Mesothelial cell of epicardium (in vitro differentiated cells): Measurements from ENCODE around the gene CALML4. TPM values are rescaled to one million over a fixed set of nuclear protein-coding genes. Genes with fewer than 3 reads are reported as not detected.

Source experiments
- DNase-seq, 2 experiments: peaks; one replicate each; pipeline ENCODE4 v3.0.0; 2021; ENCODE audit warnings: low spot score in 2 of 2; ENCODE audit not compliant: unreplicated experiment in 2 of 2
- H3K27ac Mint-ChIP-seq: 2 replicates; pipeline ENCODE4 v1.8.0; 2021; ENCODE audit warnings: mixed read lengths
- H3K27me3 Mint-ChIP-seq: 2 replicates; pipeline ENCODE4 v1.8.0; 2021; ENCODE audit warnings: low read depth, mixed read lengths
- H3K36me3 Mint-ChIP-seq: 2 replicates; pipeline ENCODE4 v1.8.0; 2021; ENCODE audit warnings: mixed read lengths
- H3K4me1 Mint-ChIP-seq: 2 replicates; pipeline ENCODE4 v1.8.0; 2021; ENCODE audit warnings: mixed read lengths
- H3K4me3 Mint-ChIP-seq: 2 replicates; pipeline ENCODE4 v1.8.0; 2021; ENCODE audit warnings: mild to moderate bottlenecking, moderate library complexity, mixed read lengths
- H3K9me3 Mint-ChIP-seq: 2 replicates; pipeline ENCODE4 v1.8.0; 2021; ENCODE audit warnings: mixed read lengths
- CTCF ChIP-seq: fragments of 200-600 bp; sonication (generic); IDR thresholded peaks from one replicate; pipeline ENCODE4 v1.5.0; 2021; ENCODE audit warnings: antibody characterized with exemption; ENCODE audit not compliant: unreplicated experiment
- total RNA-seq: library from RNA; stranded (reverse); gene quantifications from 3 replicates; pipeline ENCODE4 v1.2.1, GENCODE V29; 2021

Gene CALML4
- total RNA-seq, 1 donor from 2014 or later = 8.4 TPM

- Mint-ChIP-seq H3K27ac (peak overlapping the region; percentile 15), H3K36me3 (peaks cover 32% of the 10 kb centered on the region), H3K9me3 (no peaks in the 10 kb centered on the region), H3K4me3 (no peak overlapping the region), H3K4me1 (peaks cover 21% of the 10 kb centered on the region), H3K27me3 (no peaks in the 10 kb centered on the region)
- TF ChIP-seq CTCF = no peak
- DNase-seq = no peak
Observed at GRCh38 chr15:68191555-68191954, 13.6 kb downstream of the CALML4 start.

GRCh38 chr15:68190048-68190447 lies 15.1 kb downstream of the CALML4 start:
- H3K4me3 Mint-ChIP-seq = no peak overlapping the region
- H3K36me3 Mint-ChIP-seq = peaks cover 38% of the 10 kb centered on the region
- no peaks in the 10 kb centered on the region for H3K27me3 Mint-ChIP-seq
- peaks cover 21% of the 10 kb centered on the region for H3K4me1 Mint-ChIP-seq
- no peaks in the 10 kb centered on the region for H3K9me3 Mint-ChIP-seq
- TF ChIP-seq CTCF = no peak
- peak overlapping the region; percentile 71 for H3K27ac Mint-ChIP-seq
- DNase-seq = no peak

- Mint-ChIP-seq H3K9me3 (no peaks in the 10 kb centered on the region), H3K4me1 (peaks cover 24% of the 10 kb centered on the region), H3K27me3 (no peaks in the 10 kb centered on the region), H3K4me3 (no peak overlapping the region), H3K27ac (no peak overlapping the region), H3K36me3 (peaks cover 43% of the 10 kb centered on the region)
- no peak for DNase-seq
- TF ChIP-seq CTCF = no peak
Observed at GRCh38 chr15:68188647-68189046, 16.5 kb downstream of the CALML4 start.

GRCh38 chr15:68187559-68187958 lies 17.6 kb downstream of the CALML4 start:
- DNase-seq = no peak
- Mint-ChIP-seq H3K9me3 (no peaks in the 10 kb centered on the region), H3K36me3 (peaks cover 44% of the 10 kb centered on the region), H3K4me1 (peaks cover 33% of the 10 kb centered on the region), H3K27me3 (no peaks in the 10 kb centered on the region), H3K27ac (peak overlapping the region; percentile 58), H3K4me3 (no peak overlapping the region)
- TF ChIP-seq CTCF = no peak

- Mint-ChIP-seq H3K36me3 (peaks cover 41% of the 10 kb centered on the region), H3K9me3 (no peaks in the 10 kb centered on the region), H3K27ac (no peak overlapping the region), H3K4me1 (peaks cover 30% of the 10 kb centered on the region), H3K27me3 (no peaks in the 10 kb centered on the region), H3K4me3 (no peak overlapping the region)
- TF ChIP-seq CTCF = no peak
- DNase-seq = no peak
Observed at GRCh38 chr15:68186671-68187397, 18.3 kb downstream of the CALML4 start.
